B cell (primary cell): ENCODE data around the gene MFSD6. TPM values are rescaled to one million over a fixed set of nuclear protein-coding genes. Genes with fewer than 3 reads are reported as not detected.

ENCODE experiments used
- ATAC-seq: fragments of 200-7000 bp; cut with Tn5 transposase; one replicate; pipeline ENCODE4 v1.10.0; 2021; ENCODE audit warnings: low read depth, mild to moderate bottlenecking, moderate number of reproducible peaks, moderate library complexity
- CTCF ChIA-PET: fragments of 350-600 bp; sonication (Branson Sonifier 250); formaldehyde crosslinking; loops from one replicate; lab custom pipeline; 2021; ENCODE audit warnings: antibody characterized with exemption, inconsistent platforms; lab: Charles Lee
- POLR2A ChIA-PET: fragments of 350-600 bp; sonication (Branson Sonifier 250); formaldehyde crosslinking; loops from one replicate; lab custom pipeline; 2021; ENCODE audit warnings: antibody characterized with exemption; lab: Charles Lee
- DNase-seq: peaks from one replicate; pipeline ENCODE4 v3.0.0; 2013
- H2AFZ ChIP-seq: 2 replicates; pipeline ENCODE4 v1.6.1; 2012; ENCODE audit warnings: mild to moderate bottlenecking, low read depth, low read length; ENCODE audit not compliant: insufficient read depth, poor library complexity, severe bottlenecking
- H3K27ac ChIP-seq, 2 donors: 1 replicate in 1 of 2; 2 replicates in 1 of 2; pipeline ENCODE4 v1.5.1; 2012 to 2013; ENCODE audit warnings: low read length in 2 of 2, mild to moderate bottlenecking in 2 of 2, moderate library complexity in 1 of 2
- H3K27me3 ChIP-seq, 4 experiments: fragments of 200-600 bp in 1 of 4; sonication (generic) in 1 of 4; replicated peaks in 1 of 4; 1 replicate in 2 of 4; 2 replicates in 2 of 4; pipeline versions ENCODE4 v1.6.1 to v1.7.0; 2013 to 2016; ENCODE audit warnings: low read length in 3 of 4, mild to moderate bottlenecking in 2 of 4, mixed read lengths in 1 of 4, moderate library complexity in 1 of 4; ENCODE audit not compliant: insufficient read depth in 4 of 4, control insufficient read depth in 3 of 4; ENCODE audit errors: control extremely low read depth in 1 of 4
- H3K36me3 ChIP-seq, 2 experiments: replicated peaks in 1 of 2; 1 replicate in 1 of 2; 2 replicates in 1 of 2; pipeline versions ENCODE4 v1.6.1 to v1.7.1; 2013; ENCODE audit warnings: low read length in 1 of 2; ENCODE audit not compliant: insufficient read depth in 2 of 2, control insufficient read depth in 1 of 2; ENCODE audit errors: control extremely low read depth in 1 of 2, extremely low read depth in 1 of 2
- H3K4me1 ChIP-seq, 2 donors: fragments of 200-600 bp in 1 of 2; sonication (generic) in 1 of 2; 1 replicate in 1 of 2; 2 replicates in 1 of 2; pipeline versions ENCODE4 v1.5.1 to v1.6.1; 2013 to 2017; ENCODE audit warnings: low read length in 2 of 2; ENCODE audit not compliant: control insufficient read depth in 2 of 2, insufficient read depth in 2 of 2
- H3K4me2 ChIP-seq: replicated peaks from 2 replicates; pipeline ENCODE3; 2012; ENCODE audit warnings: mild to moderate bottlenecking, low read depth, low read length; ENCODE audit not compliant: poor library complexity, severe bottlenecking
- H3K4me3 ChIP-seq, 5 experiments: fragments of 200-600 bp in 1 of 5; sonication (generic) in 1 of 5; 1 replicate in 3 of 5; 2 replicates in 2 of 5; pipeline versions ENCODE4 v1.5.1 to v1.7.0; 2011 to 2016; ENCODE audit warnings: low read length in 4 of 5, mild to moderate bottlenecking in 4 of 5, low read depth in 2 of 5, control low read depth in 1 of 5, moderate library complexity in 1 of 5; ENCODE audit not compliant: insufficient read depth in 1 of 5; ENCODE audit errors: control extremely low read depth in 1 of 5, extremely low read depth in 1 of 5
- H3K79me2 ChIP-seq: fragments of 200-600 bp; sonication (generic); one replicate; pipeline ENCODE4 v1.6.0; 2016; ENCODE audit warnings: low read length; ENCODE audit not compliant: control insufficient read depth, insufficient read depth
- H3K9ac ChIP-seq: fragments of 200-600 bp; sonication (generic); 2 replicates; pipeline ENCODE4 v1.6.1; 2017; ENCODE audit warnings: mild to moderate bottlenecking, low read length, moderate library complexity
- H3K9me3 ChIP-seq, 3 donors: one replicate each; pipeline versions ENCODE4 v1.6.1 to v1.7.1; 2013; ENCODE audit warnings: low read length in 2 of 3; ENCODE audit not compliant: control insufficient read depth in 2 of 3, insufficient read depth in 1 of 3; ENCODE audit errors: control extremely low read depth in 1 of 3
- H4K20me1 ChIP-seq: 2 replicates; pipeline ENCODE4 v1.6.0; 2012; ENCODE audit warnings: mild to moderate bottlenecking, low read length; ENCODE audit not compliant: insufficient read depth, control insufficient read depth, poor library complexity, severe bottlenecking
- H3K27ac Mint-ChIP-seq: one replicate; pipeline ENCODE4 v1.8.0; 2021; ENCODE audit warnings: mixed read lengths
- H3K27me3 Mint-ChIP-seq: one replicate; pipeline ENCODE4 v1.8.0; 2021; ENCODE audit warnings: mixed read lengths
- H3K4me1 Mint-ChIP-seq: one replicate; pipeline ENCODE4 v1.8.0; 2021; ENCODE audit warnings: mixed read lengths
- H3K4me3 Mint-ChIP-seq: one replicate; pipeline ENCODE4 v1.8.0; 2021; ENCODE audit warnings: mixed read lengths
- H3K9me3 Mint-ChIP-seq: one replicate; pipeline ENCODE4 v1.8.0; 2022; ENCODE audit warnings: mixed read lengths; ENCODE audit not compliant: insufficient read depth
- CTCF ChIP-seq: fragments of 200-600 bp; IDR thresholded peaks from one replicate; pipeline ENCODE4 v1.8.0; 2022; ENCODE audit warnings: antibody characterized with exemption, mild to moderate bottlenecking
- EZH2 ChIP-seq: IDR thresholded peaks from 2 replicates; pipeline ENCODE4 v1.6.1; 2012; ENCODE audit warnings: borderline replicate concordance, low read depth, mild to moderate bottlenecking, moderate library complexity, low read length; ENCODE audit not compliant: insufficient read depth, poor library complexity, severe bottlenecking
- WGBS: methylation state at CpG from one replicate; pipeline ENCODE4 v1.1.5; 2013; ENCODE audit warnings: missing lambda C conversion rate; ENCODE audit not compliant: insufficient coverage; 5-methylcytosine and 5-hydroxymethylcytosine counted together
- intact Hi-C: fragments of 100-400 bp; cut with micrococcal nuclease; formaldehyde crosslinking; loops from one replicate; pipeline ENCODE4 v1.10.0; 2022
- polyA plus RNA-seq: library from polyadenylated mRNA; depleted of rRNA; stranded (reverse); fragments of >200 nt; gene quantifications from 2 replicates; pipeline ENCODE4 v1.2.3, GENCODE V29; 2012
- total RNA-seq, 2 donors: library from RNA; stranded (reverse); fragments of 120-200 nt in 1 of 2; gene quantifications; 1 replicate in 1 of 2; 2 replicates in 1 of 2; pipeline versions ENCODE4 v1.2.3 to v1.2.4, GENCODE V29; 2013 to 2022

The MFSD6 gene
- total and polyA plus RNA-seq, 2 donors (not counting 1 experiment from before 2014, with no cell fraction given), result 13.5 to 33.8 TPM

GRCh38 chr2:190432567-190433231 is 24.5 kb downstream of the MFSD6 start:
- H3K27ac Mint-ChIP-seq, result no peak overlapping the region
- Histone ChIP-seq H3K79me2 (peaks cover 55% of the 10 kb centered on the region), H3K27ac (no peak overlapping the region), H3K27me3 (no peaks in the 10 kb centered on the region), H4K20me1 (peaks cover 13% of the 10 kb centered on the region), H3K9ac (no peak overlapping the region), H3K9me3 (peaks cover 0 to 3% (median 0%) of the 10 kb centered on the region in 3 donors), H3K4me2 (no peak overlapping the region), H3K4me1 (peaks cover 6 to 8% of the 10 kb centered on the region in 2 donors), H3K4me3 (no peak overlapping the region), H2AFZ (no peak overlapping the region), H3K36me3 (peaks cover 13 to 22% of the 10 kb centered on the region in 2 experiments)
- no CpG with 5 or more reads among the region's 5 CpGs for WGBS
- H3K27me3 Mint-ChIP-seq, result no peaks in the 10 kb centered on the region
- H3K4me1 Mint-ChIP-seq, result peaks cover 33% of the 10 kb centered on the region
- no peak overlapping the region for H3K4me3 Mint-ChIP-seq
- ChIA-PET POLR2A (no interaction called here), CTCF (no interaction called here)
- no peak for ATAC-seq
- intact Hi-C loops, result no loop called here
- no peak for DNase-seq
- H3K9me3 Mint-ChIP-seq, result no peaks in the 10 kb centered on the region
- TF ChIP-seq CTCF, result no peak

- Mint-ChIP-seq H3K4me3 (no peak overlapping the region), H3K27ac (no peak overlapping the region), H3K4me1 (peaks cover 38% of the 10 kb centered on the region), H3K27me3 (no peaks in the 10 kb centered on the region), H3K9me3 (no peaks in the 10 kb centered on the region)
- ATAC-seq (no peak), DNase-seq (no peak)
- Histone ChIP-seq H4K20me1 (peaks cover 25% of the 10 kb centered on the region), H3K36me3 (peaks cover 16 to 25% of the 10 kb centered on the region in 2 experiments), H3K4me2 (no peak overlapping the region), H3K79me2 (peaks cover 64% of the 10 kb centered on the region), H3K9ac (no peak overlapping the region), H3K4me3 (no peak overlapping the region), H3K9me3 (peaks cover 0 to 3% (median 0%) of the 10 kb centered on the region in 3 donors), H3K4me1 (peaks cover 6 to 8% of the 10 kb centered on the region in 2 donors), H2AFZ (no peak overlapping the region), H3K27ac (no peak overlapping the region), H3K27me3 (no peaks in the 10 kb centered on the region)
- TF ChIP-seq EZH2 (no peak), CTCF (no peak)
- 100% methylated on average over 1 of the region's 2 CpGs for WGBS
- ChIA-PET POLR2A (no interaction called here), CTCF (no interaction called here)
- intact Hi-C loops, result no loop called here
Measured at GRCh38 chr2:190435031-190435670, 27.0 kb downstream of the MFSD6 start.
